ENCODE results near the gene SNRPA. TPM values are rescaled to one million over a fixed set of nuclear protein-coding genes. Genes with fewer than 3 reads are reported as not detected.

SNRPA gene
- total RNA-seq, 2 donors from 2014 or later = 18.7 to 42.2 TPM

DNA sequence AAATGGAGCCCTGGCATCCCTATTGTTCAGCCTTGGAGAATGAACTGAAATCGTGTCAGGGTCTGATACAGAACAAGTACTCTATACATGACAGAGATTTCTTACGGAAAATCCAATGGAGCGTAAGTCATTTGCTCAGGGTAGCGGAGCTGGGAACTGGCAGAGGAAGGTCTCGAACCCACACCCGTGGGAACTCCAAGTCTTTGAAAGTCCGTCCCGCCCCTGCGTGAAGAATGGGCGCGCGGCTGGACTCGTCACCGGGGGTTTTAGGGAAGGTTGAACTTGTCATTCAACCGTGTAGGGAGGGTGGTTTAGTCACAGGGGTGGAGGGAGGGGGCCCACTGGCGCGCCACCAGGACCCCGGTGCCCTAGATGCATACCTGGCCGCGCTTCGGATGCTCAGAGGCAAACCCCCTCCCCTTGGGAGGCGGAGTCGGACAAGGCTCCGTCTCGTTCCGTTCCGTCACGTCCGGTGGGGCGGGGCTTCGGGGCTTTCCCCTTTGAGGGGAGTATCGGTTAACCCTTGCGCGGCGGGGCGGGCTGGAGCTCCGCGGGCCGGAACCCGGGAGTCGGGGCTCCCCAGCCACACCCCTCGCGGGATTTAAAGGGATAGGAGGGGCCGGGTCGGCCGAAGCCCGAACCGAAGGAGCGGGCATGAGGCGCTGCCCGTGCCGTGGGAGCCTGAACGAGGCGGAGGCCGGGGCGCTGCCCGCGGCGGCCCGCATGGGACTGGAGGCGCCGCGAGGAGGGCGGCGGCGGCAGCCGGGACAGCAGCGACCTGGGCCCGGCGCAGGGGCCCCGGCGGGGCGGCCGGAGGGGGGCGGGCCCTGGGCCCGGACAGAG, 34.3 kb upstream of the SNRPA start, which contains the start of the genes COQ8B and ITPKC:
COQ8B (minus strand) TSS at position 405 of the 843 bp plus-strand sequence. CDS start 2,254 bp downstream, outside the sequence.
ITPKC (plus strand) TSS at position 631 of the 843 bp plus-strand sequence; CDS start at position 655, 24 bp downstream.
- H3K27me3 ChIP-seq = no peaks in the 10 kb centered on the region
- intact Hi-C loops (cut with DNase I) = no loop called here
- H3K9me3 ChIP-seq = no peaks in the 10 kb centered on the region
- peak; percentile 76 for ATAC-seq
- peaks cover 48% of the 10 kb centered on the region for H3K4me1 ChIP-seq
- peak within 1 kb of the TSS; percentile 36 to 83 for H3K4me3 ChIP-seq
- peaks cover 0 to 2% of the 10 kb centered on the region in 2 donors for H3K36me3 ChIP-seq (replicated peaks in 1 of 2; ENCODE audit: insufficient read depth in 1 of 2, low read depth in 2 of 2)
- WGBS, 2 donors = 1 to 2% methylated on average over 28 to 74 of the region's 76 CpGs
- TF ChIP-seq POLR2A (IDR thresholded peaks at IDR 0.05) (peak; percentile 77 to 87 (median 83)), CTCF (IDR thresholded peaks at IDR 0.05) (peak in 3 of 7 experiments; percentile 19 to 50 (median 44))
- H3K27ac ChIP-seq = peak within 1 kb of the TSS; percentile 93 to 99 (median 98)
- DNase-seq = peak; percentile 99 to 100 (median 99)

- Histone ChIP-seq H3K9me3 (no peaks in the 10 kb centered on the region), H3K36me3 (replicated peaks in 1 of 2; ENCODE audit: insufficient read depth in 1 of 2, low read depth in 2 of 2) (no peaks in the 10 kb centered on the region), H3K4me1 (peaks cover 55% of the 10 kb centered on the region), H3K27ac (peak overlapping the region; percentile 93 to 99 (median 98)), H3K4me3 (peak overlapping the region; percentile 36 to 83), H3K27me3 (no peaks in the 10 kb centered on the region)
- 1 to 2% methylated on average over 9 to 20 of the region's 20 CpGs for WGBS, 2 donors
- intact Hi-C loops (cut with DNase I) = no loop called here
- ATAC-seq = no peak
- peak in 3 of 4 donors; percentile 57 to 61 (median 60) for DNase-seq
- TF ChIP-seq CTCF (IDR thresholded peaks at IDR 0.05) (no peak), POLR2A (IDR thresholded peaks at IDR 0.05) (no peak)
These were observed 33.6 kb upstream of the SNRPA start for GRCh38 chr19:40717325-40717879.

DNA sequence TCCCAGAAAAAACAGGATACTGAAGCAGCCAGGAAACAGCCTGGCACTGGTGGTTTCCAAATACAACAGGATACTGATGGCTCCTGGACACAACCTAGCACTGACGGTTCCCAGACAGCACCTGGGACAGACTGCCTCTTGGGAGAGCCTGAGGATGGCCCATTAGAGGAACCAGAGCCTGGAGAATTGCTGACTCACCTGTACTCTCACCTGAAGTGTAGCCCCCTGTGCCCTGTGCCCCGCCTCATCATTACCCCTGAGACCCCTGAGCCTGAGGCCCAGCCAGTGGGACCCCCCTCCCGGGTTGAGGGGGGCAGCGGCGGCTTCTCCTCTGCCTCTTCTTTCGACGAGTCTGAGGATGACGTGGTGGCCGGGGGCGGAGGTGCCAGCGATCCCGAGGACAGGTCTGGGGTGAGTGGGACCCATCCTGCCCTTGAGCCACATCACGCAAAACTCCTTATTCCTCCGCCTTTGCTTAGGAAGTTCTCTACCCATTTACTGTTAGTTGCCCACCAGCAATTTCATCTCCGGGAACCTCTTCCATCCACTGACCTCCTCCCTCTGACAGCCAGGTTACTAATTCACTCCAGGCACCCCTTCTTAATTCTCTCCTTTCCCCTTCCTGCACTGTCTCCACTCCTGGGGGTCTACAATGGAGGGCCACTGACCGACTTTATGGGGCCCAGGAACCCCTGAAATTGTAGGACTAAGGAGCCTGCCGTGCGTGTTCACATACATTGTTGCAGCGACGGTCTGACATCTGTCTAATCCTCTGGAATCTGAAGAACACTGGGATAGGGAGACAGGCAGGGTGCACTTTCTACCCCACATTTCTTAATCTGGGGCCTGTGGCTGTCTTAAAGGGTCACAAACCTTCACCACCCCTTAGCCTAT, 32.9 kb upstream of the SNRPA start:
- ATAC-seq (no peak), DNase-seq (peak; percentile 43 to 52 (median 47))
- Histone ChIP-seq H3K4me3 (peak overlapping the region; percentile 36 to 83), H3K27ac (peak overlapping the region; percentile 93 to 99 (median 98)), H3K4me1 (peaks cover 58% of the 10 kb centered on the region), H3K36me3 (replicated peaks in 1 of 2; ENCODE audit: insufficient read depth in 1 of 2, low read depth in 2 of 2) (no peaks in the 10 kb centered on the region), H3K27me3 (no peaks in the 10 kb centered on the region), H3K9me3 (no peaks in the 10 kb centered on the region)
- 8 to 21% methylated on average over 16 to 19 of the region's 20 CpGs for WGBS, 2 donors
- TF ChIP-seq POLR2A (IDR thresholded peaks at IDR 0.05) (no peak), CTCF (IDR thresholded peaks at IDR 0.05) (no peak)
- intact Hi-C loops (cut with DNase I) = no loop called here

DNA sequence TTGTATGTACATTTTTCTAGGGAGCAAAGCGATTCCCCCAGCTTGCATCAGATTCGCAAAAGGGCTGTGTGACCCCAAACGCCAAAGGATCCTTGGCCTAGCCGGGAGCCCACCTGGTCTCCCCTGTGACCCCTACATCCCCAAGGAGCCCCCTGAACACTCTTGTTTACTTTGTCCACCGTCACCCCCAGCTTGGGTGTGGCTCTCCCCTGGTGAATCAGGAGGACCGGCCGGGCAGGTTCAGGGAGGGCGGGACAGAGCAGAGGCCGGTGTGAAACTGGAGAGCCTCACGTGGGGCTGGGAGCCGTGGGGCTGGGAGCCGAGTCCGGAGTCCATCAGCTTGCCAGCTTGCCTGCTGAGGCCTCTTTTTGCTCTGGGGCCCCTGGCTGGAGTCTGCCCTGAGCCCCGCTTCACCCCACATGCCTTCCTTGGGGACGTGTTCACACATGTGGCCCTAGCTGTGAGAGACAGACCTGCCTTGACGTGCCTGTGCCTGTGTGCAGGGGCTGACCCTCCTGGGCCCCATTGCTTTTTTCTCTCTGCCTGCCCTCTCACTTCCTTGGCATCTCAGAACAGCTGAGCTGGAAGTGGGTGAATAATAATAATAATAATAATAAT, 32.1 kb upstream of the SNRPA start:
- H3K27me3 ChIP-seq = no peaks in the 10 kb centered on the region
- peak; percentile 48 to 63 (median 58) for TF ChIP-seq POLR2A (IDR thresholded peaks at IDR 0.05)
- TF ChIP-seq CTCF (IDR thresholded peaks at IDR 0.05) = peak in 1 of 7 experiments; percentile 10
- H3K4me1 ChIP-seq = peaks cover 58% of the 10 kb centered on the region
- peak overlapping the region; percentile 93 to 99 (median 98) for H3K27ac ChIP-seq
- DNase-seq (peak; percentile 85 to 93 (median 90)), ATAC-seq (peak; percentile 23)
- no peaks in the 10 kb centered on the region for H3K9me3 ChIP-seq
- 6% methylated on average over 7 to 13 of the region's 16 CpGs for WGBS, 2 donors
- intact Hi-C loops (cut with DNase I) = no loop called here
- H3K4me3 ChIP-seq = peak overlapping the region; percentile 36 to 83
- H3K36me3 ChIP-seq (replicated peaks in 1 of 2; ENCODE audit: insufficient read depth in 1 of 2, low read depth in 2 of 2) = no peaks in the 10 kb centered on the region

Data from body of pancreas (tissue), 4 donors.